Fibroblast of skin of scalp (primary cell): Measurements from ENCODE around the gene RBM4B.

Experiments used
- DNase-seq: peaks from one replicate; pipeline ENCODE4 v3.0.0-alpha.2; 2013

Gene RBM4B

GRCh38 chr11:66705587-66706335, 28.1 kb upstream of the RBM4B start:
- DNase-seq = no peak

- no peak for DNase-seq
These were observed 27.1 kb upstream of the RBM4B start for GRCh38 chr11:66704659-66705360.

- DNase-seq = peak; percentile 24
These were observed 23.9 kb upstream of the RBM4B start for GRCh38 chr11:66701432-66702240.

- no peak for DNase-seq
These were observed 23.1 kb upstream of the RBM4B start for GRCh38 chr11:66700742-66701141.

GRCh38 chr11:66700337-66700736, 22.6 kb upstream of the RBM4B start:
- DNase-seq = no peak

- no peak for DNase-seq
These were observed 20.8 kb upstream of the RBM4B start for GRCh38 chr11:66698491-66698890.

GRCh38 chr11:66697988-66698387, 20.3 kb upstream of the RBM4B start:
- no peak for DNase-seq

GRCh38 chr11:66696146-66696545, 18.5 kb upstream of the RBM4B start:
- DNase-seq = no peak

GRCh38 chr11:66694732-66695207, 17.1 kb upstream of the RBM4B start:
- peak; percentile 96 for DNase-seq

GRCh38 chr11:66694056-66694410, 16.3 kb upstream of the RBM4B start:
- DNase-seq = no peak

GRCh38 chr11:66693356-66694055, 15.8 kb upstream of the RBM4B start:
- no peak for DNase-seq

GRCh38 chr11:66692871-66693331, 15.2 kb upstream of the RBM4B start:
- no peak for DNase-seq

GRCh38 chr11:66692446-66692845, 14.8 kb upstream of the RBM4B start:
- DNase-seq = no peak

GRCh38 chr11:66691311-66691980, 13.8 kb upstream of the RBM4B start:
- no peak for DNase-seq

- DNase-seq = no peak
These were observed 12.2 kb upstream of the RBM4B start for GRCh38 chr11:66689661-66690590.

GRCh38 chr11:66688561-66689534, 11.2 kb upstream of the RBM4B start:
- DNase-seq = no peak

GRCh38 chr11:66687831-66688281, 10.2 kb upstream of the RBM4B start:
- no peak for DNase-seq

GRCh38 chr11:66686801-66687750, 9.4 kb upstream of the RBM4B start:
- DNase-seq = no peak
